Measurements from ENCODE around the gene OPA3. TPM values are rescaled to one million over a fixed set of nuclear protein-coding genes. Genes with fewer than 3 reads are reported as not detected.

The OPA3 gene
- total and polyA plus RNA-seq, 2 donors from 2014 or later = 8.1 to 19.1 TPM

GRCh38 chr19:45517641-45518468, 66.7 kb downstream of the OPA3 start:
- FAIRE-seq = no peak
- H3K9ac ChIP-seq (ENCODE audit: low read length in 3 of 3) = no peak overlapping the region
- no peak overlapping the region for H3K27ac ChIP-seq (ENCODE audit: low read depth in 2 of 2, low read length in 2 of 2)
- TF ChIP-seq CTCF (IDR thresholded peaks at IDR 0.05; ENCODE audit: borderline replicate concordance, extremely low read depth, insufficient read depth) = no peak
- peaks cover 0 to 16% (median 15%) of the 10 kb centered on the region in 3 donors for H3K4me1 ChIP-seq (ENCODE audit: control insufficient read depth in 2 of 3, insufficient read depth in 2 of 3, low read depth in 1 of 3, low read length in 3 of 3)
- H3K9me3 ChIP-seq (ENCODE audit: control insufficient read depth in 2 of 3, insufficient read depth in 1 of 3, low read length in 3 of 3) = no peaks in the 10 kb centered on the region
- no peak overlapping the region for H3K4me3 ChIP-seq (ENCODE audit: low read length in 3 of 3)
- no peaks in the 10 kb centered on the region for H3K27me3 ChIP-seq (ENCODE audit: control insufficient read depth, insufficient read depth, low read length)
- peaks cover 0 to 3% (median 0%) of the 10 kb centered on the region in 3 donors for H3K36me3 ChIP-seq (ENCODE audit: control insufficient read depth in 2 of 3, insufficient read depth in 3 of 3, low read length in 3 of 3)
- peak in 1 of 5 donors; percentile 74 for DNase-seq
- intact Hi-C loops (cut with DNase I) = no loop called here

DNA sequence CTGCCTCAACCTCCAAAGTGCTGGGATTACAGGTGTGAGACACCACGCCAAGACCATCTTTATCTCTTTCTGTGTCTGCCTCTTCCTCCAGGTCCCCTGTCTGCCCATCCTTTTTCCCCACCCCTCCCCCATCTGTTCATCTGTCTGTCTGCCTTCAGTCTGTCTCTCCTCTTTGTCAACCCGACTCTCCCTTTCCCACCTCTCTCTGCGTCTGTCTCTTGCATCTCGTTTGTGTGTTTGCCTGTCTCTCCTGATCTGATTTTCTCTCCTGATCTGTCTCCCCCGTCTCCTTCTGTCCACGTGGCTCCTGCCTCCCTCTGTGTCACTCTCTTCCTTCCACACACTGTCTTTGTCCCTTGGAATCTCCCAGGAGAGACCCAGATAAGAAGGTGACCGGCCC, 67.4 kb downstream of the OPA3 start:
- peaks cover 0 to 3% (median 0%) of the 10 kb centered on the region in 3 donors for H3K36me3 ChIP-seq (ENCODE audit: control insufficient read depth in 2 of 3, insufficient read depth in 3 of 3, low read length in 3 of 3)
- FAIRE-seq = no peak
- no peak for TF ChIP-seq CTCF (IDR thresholded peaks at IDR 0.05; ENCODE audit: borderline replicate concordance, extremely low read depth, insufficient read depth)
- H3K4me1 ChIP-seq (ENCODE audit: control insufficient read depth in 2 of 3, insufficient read depth in 2 of 3, low read depth in 1 of 3, low read length in 3 of 3) = peaks cover 0 to 16% (median 15%) of the 10 kb centered on the region in 3 donors
- H3K9ac ChIP-seq (ENCODE audit: low read length in 3 of 3) = no peak overlapping the region
- no peaks in the 10 kb centered on the region for H3K27me3 ChIP-seq (ENCODE audit: control insufficient read depth, insufficient read depth, low read length)
- no peak for DNase-seq
- H3K27ac ChIP-seq (ENCODE audit: low read depth in 2 of 2, low read length in 2 of 2) = no peak overlapping the region
- no peak overlapping the region for H3K4me3 ChIP-seq (ENCODE audit: low read length in 3 of 3)
- no peaks in the 10 kb centered on the region for H3K9me3 ChIP-seq (ENCODE audit: control insufficient read depth in 2 of 3, insufficient read depth in 1 of 3, low read length in 3 of 3)
- intact Hi-C loops (cut with DNase I) = no loop called here

GRCh38 chr19:45515807-45516401, 68.7 kb downstream of the OPA3 start:
- Histone ChIP-seq H3K4me1 (ENCODE audit: control insufficient read depth in 2 of 3, insufficient read depth in 2 of 3, low read depth in 1 of 3, low read length in 3 of 3) (peaks cover 0 to 16% (median 15%) of the 10 kb centered on the region in 3 donors), H3K27me3 (ENCODE audit: control insufficient read depth, insufficient read depth, low read length) (no peaks in the 10 kb centered on the region), H3K36me3 (ENCODE audit: control insufficient read depth in 2 of 3, insufficient read depth in 3 of 3, low read length in 3 of 3) (peaks cover 0 to 3% (median 0%) of the 10 kb centered on the region in 3 donors), H3K9me3 (ENCODE audit: control insufficient read depth in 2 of 3, insufficient read depth in 1 of 3, low read length in 3 of 3) (no peaks in the 10 kb centered on the region), H3K9ac (ENCODE audit: low read length in 3 of 3) (no peak overlapping the region), H3K4me3 (ENCODE audit: low read length in 3 of 3) (no peak overlapping the region), H3K27ac (ENCODE audit: low read depth in 2 of 2, low read length in 2 of 2) (no peak overlapping the region)
- FAIRE-seq (no peak), DNase-seq (peak in 1 of 5 donors; percentile 56)
- no peak for TF ChIP-seq CTCF (IDR thresholded peaks at IDR 0.05; ENCODE audit: borderline replicate concordance, extremely low read depth, insufficient read depth)
- intact Hi-C loops (cut with DNase I) = no loop called here
